Gastroesophageal sphincter (tissue), 3 donors: Measurements from ENCODE around the gene CLEC2L.

Experiments used
- EP300 ChIP-seq: sonication (generic); formaldehyde crosslinking; IDR thresholded peaks from one replicate; pipeline ENCODE4 v1.6.1; 2017; ENCODE audit warnings: antibody characterized with exemption, mild to moderate bottlenecking
- POLR2AphosphoS5 ChIP-seq: sonication (generic); formaldehyde crosslinking; IDR thresholded peaks from one replicate; pipeline ENCODE4 v1.6.1; 2017; ENCODE audit warnings: antibody characterized with exemption
- TF ChIP-seq, protein P1 (sequence below), 4 experiments: fragments of 200-600 bp in 2 of 4; fragments of 450-650 bp in 2 of 4; sonication (generic) in 1 of 4; IDR thresholded peaks; one replicate each; pipeline ENCODE4 v1.5.1; 2017 to 2019; ENCODE audit warnings: antibody characterized with exemption in 4 of 4, mild to moderate bottlenecking in 2 of 4, moderate library complexity in 2 of 4

DNA sequence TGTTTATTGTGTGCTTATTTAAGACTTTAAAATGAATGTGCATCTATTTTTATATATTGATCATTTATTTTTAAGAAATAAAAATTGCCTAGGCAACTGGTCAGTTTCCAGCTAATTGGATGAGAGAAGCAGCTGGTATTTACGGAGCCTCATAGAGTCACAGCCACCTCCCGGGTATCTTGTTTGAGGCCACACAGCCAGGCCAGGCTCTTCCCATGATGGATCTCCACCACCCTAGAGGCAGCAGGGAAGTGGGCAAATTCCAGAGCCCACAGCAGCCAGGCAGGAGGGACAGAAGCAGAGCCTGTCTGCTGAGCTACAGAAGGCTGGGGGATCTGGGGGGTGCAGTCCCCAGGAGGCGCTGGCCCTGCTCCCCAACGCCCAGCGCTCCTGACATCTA lies 61.6 kb downstream of the CLEC2L start:
- TF ChIP-seq EP300 (no peak), POLR2AphosphoS5 (no peak)
- TF ChIP-seq, protein P1, sequence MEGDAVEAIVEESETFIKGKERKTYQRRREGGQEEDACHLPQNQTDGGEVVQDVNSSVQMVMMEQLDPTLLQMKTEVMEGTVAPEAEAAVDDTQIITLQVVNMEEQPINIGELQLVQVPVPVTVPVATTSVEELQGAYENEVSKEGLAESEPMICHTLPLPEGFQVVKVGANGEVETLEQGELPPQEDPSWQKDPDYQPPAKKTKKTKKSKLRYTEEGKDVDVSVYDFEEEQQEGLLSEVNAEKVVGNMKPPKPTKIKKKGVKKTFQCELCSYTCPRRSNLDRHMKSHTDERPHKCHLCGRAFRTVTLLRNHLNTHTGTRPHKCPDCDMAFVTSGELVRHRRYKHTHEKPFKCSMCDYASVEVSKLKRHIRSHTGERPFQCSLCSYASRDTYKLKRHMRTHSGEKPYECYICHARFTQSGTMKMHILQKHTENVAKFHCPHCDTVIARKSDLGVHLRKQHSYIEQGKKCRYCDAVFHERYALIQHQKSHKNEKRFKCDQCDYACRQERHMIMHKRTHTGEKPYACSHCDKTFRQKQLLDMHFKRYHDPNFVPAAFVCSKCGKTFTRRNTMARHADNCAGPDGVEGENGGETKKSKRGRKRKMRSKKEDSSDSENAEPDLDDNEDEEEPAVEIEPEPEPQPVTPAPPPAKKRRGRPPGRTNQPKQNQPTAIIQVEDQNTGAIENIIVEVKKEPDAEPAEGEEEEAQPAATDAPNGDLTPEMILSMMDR (IDR thresholded peaks at IDR 0.05), result no peak
